Measurements from ENCODE around the gene MYL5.
A peak's percentile ranks its signal among the peaks of the same experiment; 100 is the strongest.
"Not testable (repeated sequence)": the region's sequence is repeated elsewhere in the genome, so short reads cannot be mapped to it uniquely, and the experiment has no call there.

Gene MYL5

DNA sequence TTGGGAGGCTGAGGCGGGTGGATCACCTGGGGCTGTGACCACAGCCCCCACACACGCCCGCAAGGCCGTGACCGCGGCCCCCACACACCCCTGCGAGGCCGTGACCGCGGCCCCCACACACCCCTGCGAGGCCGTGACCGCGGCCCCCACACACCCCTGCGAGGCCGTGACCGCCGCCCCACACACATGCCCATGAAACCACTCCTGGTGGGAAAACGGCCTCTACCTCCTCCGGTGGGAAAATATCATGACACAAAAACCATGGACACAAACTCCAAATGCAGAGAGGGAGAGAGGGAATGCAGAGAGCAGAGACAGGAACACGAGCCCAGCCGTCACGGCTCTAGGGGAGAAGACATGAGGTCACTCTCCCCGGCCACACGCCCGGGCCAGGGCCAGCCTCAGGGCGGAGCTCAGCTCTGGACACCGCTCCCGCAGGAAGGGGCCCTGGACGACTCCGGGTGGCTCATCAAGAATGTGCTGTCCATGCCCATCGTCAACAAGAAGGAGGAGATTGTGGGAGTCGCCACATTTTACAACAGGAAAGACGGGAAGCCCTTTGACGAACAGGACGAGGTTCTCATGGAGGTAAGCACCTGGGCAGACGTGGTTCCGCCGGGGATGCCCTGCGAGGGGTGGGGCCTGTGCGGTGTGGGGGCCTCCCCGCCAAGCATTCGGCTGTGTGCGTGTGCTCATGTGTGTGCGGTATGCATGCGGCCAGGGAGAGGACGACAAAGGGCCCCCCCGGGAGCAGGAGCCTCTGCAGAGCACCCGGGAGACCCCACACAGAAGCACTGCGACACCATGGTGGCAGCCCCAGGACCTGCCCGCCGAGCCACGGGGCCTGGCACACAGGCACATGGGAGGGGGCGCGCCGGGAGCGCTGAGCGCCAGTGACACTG is 17.7 kb upstream of the MYL5 start:
- no peak for DNase-seq (ENCODE audit: low spot score)

DNA sequence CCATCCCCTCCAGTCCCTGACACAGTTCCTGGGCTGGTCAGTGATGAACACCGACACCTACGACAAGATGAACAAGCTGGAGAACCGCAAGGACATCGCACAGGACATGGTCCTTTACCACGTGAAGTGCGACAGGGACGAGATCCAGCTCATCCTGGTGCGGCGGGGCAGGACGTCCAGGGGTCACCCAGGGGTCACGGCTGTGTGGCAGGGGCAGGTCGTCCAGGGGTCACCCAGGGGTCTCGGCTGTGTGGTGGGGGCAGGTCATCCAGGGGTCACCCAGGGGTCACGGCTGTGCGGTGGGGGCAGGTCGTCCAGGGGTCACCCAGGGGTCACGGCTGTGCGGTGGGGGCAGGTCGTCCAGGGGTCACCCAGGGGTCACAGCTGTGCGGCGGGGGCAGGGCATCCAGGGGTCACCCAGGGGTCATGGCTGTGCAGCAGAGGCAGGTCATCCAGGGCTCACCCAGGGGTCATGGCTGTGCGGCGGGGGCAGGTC is 17.0 kb upstream of the MYL5 start:
- no peak for DNase-seq (ENCODE audit: low spot score)

DNA sequence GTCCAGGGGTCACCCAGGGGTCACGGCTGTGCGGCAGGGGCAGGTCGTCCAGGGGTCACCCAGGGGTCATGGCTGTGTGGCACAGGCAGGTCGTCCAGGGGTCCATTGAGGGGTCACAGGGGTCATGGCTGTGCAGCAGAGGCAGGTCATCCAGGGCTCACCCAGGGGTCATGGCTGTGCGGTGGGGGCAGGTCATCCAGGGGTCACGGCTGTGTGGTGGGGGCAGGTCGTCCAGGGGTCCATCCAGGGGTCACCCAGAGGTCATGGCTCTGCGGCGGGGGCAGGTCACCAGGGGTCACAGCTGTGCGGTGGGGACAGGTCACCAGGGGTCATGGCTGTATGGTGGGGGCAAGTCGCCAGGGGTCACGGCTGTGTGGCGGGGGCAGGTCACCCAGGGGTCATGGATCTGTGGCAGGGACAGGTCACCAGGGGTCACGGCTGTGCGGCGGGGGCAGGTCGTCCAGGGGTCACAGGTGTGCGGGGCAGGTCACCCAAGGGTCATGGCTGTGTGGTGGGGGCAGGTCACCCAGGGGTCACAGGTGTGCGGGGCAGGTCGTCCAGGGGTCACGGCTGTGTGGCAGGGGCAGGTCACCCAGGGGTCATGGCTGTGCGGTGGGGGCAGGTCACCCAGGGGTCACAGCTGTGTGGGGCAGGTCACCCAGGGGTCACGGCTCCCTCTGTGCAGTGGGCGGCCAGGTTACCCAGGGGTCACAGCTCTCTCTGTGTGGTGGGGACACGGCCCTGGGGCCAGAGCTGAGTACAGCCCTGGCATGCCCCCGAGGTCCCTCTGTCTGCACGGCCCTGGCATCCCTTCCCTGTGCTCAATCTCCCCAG is 16.3 kb upstream of the MYL5 start:
- DNase-seq (ENCODE audit: low spot score), result no peak

DNA sequence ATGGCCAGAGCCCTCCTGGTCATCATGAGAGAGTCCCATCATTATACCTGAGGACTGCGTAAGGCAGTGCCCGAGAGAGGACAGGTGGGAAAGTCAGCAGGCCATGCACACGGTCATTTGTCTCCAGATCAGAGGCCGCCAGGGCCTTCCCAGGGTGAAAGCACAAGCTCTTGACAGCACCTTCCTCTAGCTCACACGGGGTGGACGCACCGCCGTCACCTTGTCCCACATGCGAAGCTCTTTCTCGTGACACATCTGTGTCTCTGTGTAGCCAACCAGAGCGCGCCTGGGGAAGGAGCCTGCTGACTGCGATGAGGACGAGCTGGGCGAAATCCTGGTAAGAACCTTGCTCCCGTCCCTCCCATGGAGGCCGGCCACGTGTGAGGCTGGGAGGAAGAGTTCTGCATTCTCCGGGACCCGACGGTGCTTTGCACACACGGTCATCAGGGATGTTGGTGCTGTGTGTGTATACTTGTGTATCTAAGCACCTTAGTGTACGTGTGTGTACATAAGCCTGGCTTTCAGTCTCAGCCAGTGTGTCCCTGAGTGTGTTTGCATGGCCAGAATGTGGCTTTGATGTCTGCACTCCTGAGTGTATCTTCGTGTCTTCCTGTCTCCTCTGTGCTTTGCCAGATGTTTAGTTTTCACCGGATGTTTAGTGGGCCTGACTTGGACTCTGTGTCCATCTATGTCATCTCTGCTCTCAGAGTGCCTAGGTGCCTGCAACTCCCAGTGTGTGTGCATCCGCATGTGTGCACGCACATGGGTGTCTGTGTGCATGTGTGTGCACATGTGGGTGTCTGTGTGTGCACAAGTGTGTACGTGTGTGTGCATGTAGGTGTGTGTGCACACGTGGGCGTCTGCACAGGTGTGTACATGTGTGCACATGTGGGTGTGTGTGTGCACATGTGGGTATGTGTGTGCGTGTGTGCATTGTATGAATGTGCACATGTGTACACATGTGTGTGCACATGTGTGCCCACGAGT is 15.4 kb upstream of the MYL5 start:
- no peak for DNase-seq (ENCODE audit: low spot score)

DNA sequence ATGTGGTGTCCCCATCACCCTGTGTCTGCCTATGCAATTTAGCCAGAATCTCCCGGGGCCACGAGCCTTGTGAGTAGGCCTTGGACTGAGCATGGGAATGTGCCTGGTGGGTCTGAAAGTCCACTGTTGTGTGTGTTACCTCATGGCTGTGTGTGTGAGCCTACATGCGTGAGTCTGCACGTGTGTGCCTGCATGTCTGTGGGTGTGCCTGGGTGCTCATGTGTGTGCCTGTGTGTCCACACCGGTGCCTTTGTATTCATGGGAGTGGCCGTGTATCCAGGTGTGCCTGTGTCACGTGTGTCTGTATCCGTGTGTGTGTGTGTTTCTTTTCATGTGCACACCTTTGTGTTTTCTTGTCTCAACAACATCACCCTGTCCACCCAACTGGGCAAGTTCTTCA is 14.5 kb upstream of the MYL5 start:
- DNase-seq (ENCODE audit: low spot score), result no peak

DNA sequence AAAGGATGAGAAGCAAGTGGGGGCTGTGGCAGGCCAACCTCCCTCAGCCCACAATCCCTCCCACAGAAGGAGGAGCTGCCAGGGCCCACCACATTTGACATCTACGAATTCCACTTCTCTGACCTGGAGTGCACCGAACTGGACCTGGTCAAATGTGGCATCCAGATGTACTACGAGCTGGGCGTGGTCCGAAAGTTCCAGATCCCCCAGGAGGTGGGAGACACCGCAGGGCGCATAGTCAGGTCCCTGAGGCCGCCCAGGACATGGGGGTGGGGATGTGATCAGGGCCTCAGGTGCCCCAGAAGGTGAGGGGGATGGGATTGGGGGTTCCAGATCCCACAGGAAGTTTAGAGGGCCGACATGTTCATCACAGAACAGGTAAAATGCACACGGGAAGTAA is 13.9 kb upstream of the MYL5 start:
- no peak for DNase-seq (ENCODE audit: low spot score)

DNA sequence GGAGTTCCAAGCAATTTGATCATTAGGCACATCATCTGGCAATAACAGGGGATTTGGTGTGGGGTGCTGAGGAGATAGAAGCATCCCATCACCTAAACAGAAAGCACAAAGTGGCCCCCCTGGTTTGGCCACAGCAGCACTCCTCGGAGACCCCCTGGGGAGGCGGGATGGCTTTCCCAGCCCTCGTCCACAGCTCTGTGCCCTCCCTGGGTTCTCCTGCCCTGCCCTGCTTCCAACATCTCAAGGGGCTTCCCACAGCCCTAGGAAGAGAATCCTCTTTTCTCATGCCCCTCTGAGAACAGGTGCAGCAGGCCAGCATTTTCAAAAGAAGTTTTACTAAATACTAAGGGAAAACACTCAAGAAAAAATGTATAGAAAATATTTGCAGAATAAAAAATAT is 13.1 kb upstream of the MYL5 start:
- DNase-seq (ENCODE audit: low spot score), result no peak

DNA sequence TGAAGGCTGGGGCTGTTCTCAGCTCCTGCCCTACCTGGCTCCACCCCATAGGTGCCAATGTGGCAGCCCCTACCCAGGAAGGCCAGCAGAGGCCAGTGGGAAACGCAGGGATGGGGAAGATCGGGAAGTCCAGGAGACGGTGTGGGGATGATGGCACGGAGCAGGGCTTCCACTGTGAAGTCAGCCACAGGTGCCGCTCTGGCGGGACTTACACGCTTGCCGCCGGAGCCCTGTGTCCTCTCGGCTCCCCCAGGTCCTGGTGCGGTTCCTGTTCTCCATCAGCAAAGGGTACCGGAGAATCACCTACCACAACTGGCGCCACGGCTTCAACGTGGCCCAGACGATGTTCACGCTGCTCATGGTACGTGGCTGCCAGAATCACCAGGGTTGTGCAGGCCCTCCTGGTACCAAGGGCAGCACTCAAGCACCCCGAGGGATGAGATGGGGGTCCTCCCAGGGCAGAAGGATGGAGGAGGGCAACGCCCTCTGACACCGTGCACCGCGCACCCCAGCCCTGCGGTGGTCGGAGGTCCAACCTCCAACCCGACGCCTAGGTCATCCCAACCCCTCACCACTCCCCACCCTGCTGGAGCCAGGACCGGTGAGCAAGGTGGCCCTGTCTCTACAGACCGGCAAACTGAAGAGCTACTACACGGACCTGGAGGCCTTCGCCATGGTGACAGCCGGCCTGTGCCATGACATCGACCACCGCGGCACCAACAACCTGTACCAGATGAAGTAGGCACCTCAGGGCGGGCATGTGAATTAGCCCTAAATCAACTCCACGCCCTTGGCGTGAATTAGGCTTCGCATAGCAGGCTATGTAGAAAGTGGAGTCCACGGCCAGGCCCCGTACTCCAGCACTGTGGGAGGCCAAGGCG is 12.2 kb upstream of the MYL5 start:
- no peak for DNase-seq (ENCODE audit: low spot score)

DNA sequence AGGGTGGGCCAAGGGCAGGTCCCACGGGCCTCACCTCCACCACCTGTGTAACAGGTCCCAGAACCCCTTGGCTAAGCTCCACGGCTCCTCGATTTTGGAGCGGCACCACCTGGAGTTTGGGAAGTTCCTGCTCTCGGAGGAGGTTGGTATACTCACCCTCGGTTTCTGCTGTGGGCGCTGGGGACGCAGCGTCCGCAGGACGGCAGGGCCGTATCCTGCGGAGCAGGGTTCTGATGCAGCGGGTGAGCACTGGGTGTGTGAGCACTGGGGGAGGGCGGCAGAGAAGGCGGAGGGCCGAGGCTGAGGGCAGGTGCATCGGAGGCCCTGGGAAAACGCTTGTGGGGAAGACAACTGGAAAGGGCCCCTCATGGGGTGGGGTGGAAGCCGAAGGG is 11.3 kb upstream of the MYL5 start:
- no peak for DNase-seq (ENCODE audit: low spot score)

DNA sequence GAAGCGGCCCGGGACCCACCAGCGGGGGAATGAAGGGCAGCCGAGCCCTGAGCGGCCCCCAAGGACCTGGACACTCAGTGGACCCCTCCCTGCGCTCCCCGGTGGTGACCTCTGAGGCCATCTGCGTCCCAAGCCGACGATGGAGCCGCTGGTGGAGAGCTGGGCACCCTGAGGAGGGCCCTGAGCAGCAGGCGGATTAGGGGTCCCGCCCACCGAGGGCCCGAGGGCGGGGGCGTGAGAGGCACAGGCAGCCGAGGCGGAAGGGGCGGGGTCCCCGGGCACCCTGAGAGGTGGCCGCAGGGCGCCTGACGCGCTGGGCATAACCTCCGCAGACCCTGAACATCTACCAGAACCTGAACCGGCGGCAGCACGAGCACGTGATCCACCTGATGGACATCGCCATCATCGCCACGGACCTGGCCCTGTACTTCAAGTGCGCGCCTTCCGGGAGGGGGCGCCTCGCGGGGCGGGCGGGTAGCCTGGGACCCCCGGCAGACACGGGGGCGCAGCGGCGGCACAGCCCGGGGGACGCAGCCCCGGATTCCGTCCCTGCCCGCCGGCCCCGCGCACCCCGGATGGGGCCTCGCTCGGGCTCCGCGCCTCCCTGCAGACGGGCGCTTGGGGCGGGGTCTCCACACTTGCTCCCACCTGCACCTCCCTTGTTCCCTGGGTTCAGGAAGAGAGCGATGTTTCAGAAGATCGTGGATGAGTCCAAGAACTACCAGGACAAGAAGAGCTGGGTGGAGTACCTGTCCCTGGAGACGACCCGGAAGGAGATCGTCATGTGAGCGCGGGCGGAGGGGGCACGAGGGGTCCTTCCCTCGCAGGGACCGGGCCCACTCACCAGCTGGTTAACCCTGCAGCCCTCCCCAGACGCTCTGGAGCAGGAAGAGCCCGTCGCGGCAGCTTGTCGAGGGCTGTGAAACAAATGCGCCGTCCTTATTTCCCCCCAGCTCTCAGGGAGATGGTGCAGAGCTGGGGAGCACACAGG is 10.6 kb upstream of the MYL5 start:
- DNase-seq (ENCODE audit: low spot score), result no peak

DNA sequence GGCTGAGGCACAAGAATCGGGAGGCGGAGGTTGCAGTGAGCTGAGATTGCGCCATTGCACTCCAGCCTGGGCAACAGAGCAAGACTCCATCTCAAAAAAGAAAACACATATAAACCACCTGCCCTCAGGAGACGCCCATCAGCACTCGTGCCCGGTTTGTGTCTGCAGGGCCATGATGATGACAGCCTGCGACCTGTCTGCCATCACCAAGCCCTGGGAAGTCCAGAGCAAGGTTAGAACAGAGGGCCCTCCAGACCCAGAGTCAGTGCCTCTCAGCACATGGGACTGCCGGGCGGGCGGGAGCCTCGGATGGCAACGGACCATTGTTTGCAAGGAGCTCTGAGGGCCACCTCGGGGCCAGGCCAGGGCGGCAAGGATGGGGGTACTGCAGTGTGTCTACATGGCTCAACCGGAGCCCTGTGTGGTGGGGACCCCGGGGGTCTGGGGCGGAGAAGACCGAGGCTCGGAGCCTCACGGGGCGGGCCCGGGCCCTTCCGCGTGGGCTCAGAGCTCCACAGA is 9.6 kb upstream of the MYL5 start:
- DNase-seq (ENCODE audit: low spot score), result no peak

DNA sequence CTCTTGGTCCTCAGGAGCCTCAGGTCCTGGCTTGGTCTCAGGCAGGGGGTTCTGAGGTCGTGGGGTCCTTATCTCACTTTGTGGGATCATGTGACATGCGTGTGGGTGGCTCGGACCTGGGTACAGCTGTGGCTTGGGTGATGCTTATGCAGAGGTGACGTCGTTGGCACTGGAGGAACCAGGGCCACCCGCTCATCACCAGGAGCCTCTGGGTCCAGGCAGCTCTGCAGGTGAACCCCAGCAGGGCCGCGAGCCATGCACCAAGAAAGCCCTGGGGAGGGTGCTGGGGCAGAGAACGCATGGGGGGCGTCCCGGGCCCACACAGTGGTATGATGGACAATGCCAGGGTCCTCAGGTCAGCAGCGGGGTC is 9.0 kb upstream of the MYL5 start:
- no peak for DNase-seq (ENCODE audit: low spot score)

DNA sequence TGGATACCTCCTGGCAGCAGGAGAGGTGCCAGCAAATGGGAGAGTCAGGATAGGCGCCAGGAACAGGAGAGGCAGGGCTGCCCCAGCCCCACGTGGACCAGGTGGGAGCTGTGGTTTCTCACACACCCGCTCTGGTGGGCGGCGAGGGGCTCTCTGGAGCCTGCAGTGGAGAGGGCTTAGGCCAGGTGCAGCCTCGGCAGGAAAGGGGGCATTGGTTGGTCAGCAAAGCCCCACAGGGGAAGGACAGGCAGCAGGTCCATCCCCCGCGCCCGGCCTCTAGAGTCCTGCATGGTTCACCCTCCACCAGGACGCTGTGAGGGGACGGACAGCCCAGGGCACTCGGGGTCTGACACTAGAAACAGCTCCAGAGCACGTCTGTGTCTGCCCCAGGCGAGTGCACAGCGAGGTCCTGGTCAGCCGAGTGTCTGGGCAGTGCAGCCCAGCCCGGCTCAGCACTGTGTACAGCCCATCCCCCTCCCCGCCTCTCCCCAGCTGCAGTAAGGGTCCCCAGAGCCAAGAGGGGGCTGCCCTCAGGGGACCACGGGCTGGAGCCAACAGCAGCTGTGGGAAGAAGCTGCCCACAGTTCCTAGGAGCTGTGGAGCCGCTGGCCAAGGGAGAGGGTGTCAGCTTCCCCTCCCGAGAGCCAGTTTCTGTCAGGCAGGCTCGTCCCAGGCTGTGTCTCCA is 8.4 kb upstream of the MYL5 start:
- DNase-seq (ENCODE audit: low spot score), result peak; percentile 64

DNA sequence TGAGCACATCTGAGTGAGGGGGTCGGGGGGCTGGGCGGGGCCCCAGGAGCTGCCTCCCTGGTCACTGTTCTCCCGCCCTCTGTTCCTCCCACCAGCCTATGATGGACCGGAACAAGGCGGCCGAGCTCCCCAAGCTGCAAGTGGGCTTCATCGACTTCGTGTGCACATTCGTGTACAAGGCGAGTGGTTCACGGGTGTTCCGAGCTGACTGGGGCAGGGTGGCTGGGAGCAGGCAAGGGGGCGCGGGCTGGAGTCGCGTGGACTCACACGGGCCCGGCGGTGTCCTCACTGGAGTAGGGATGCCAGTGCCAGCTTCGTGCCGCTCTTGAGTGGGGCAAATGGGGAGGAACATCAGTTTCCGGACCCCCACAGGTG is 7.9 kb upstream of the MYL5 start:
- DNase-seq (ENCODE audit: low spot score), result no peak

DNA sequence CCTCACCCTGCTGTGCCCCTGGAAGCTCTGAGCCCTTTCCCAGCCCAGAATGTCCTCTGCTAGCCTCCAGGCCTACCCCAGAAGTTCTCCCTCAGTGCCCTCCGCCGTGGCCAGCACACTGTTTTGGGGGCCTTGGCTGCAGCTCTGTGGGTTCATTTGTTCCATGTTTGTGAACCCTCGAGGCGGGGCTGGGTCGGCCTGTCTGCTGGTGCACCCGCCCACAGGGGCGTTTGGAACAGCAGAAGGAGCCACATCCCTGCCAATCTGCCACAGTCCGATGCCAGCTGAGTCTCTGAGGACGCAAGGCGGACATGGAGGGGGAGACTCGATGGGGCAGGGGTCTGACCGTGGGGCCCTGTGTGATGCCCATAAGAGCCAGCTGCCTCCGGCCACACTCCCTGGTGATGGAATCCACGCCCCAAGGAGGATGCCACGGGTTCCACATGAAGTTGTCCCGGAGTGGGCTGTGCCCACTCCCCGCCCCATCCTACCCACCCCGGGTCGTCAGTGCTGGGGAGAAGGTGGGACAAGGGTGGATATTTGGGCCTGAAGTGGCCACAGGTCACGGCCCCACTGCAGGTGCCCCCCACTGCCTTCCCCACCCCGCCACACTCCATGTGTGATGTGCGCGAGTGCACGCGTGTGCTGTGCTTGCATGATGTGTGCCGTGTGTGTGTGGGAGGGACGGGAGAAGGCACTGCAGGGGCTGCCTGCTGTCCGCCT is 7.4 kb upstream of the MYL5 start:
- DNase-seq (ENCODE audit: low spot score), result no peak

DNA sequence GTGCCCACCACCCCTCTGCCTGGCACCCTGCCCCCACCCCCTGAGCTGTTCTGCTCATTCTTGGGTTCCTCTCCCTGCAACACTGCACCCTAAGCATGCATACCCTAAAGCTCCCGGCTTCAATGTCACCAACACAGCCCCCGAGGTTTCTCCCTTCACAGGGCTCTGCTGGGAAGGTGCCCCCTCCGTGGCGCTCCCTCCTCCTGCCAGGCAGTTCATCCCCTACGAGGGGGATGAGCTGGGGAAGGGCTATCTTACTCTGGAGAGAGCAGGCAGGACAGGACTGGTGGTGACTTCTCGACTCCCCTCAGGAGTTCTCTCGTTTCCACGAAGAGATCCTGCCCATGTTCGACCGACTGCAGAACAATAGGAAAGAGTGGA is 6.8 kb upstream of the MYL5 start:
- no peak for DNase-seq (ENCODE audit: low spot score)

DNA sequence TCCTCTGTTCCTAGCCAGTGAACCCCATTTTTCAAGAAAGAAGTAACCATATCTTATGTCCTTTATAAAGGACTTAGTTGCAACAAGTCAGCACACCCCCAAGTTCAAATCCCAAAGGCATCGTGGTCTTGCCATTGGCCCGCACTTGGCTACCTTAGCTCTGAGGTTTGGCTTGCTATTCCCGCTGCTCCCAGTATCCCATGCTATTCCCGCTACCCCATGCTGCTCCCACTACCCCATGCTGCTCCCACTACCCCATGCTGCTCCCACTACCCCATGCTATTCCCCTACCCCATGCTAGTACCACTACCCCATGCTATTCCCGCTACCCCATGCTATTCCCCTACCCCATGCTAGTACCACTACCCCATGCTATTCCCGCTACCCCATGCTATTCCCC is 6.1 kb upstream of the MYL5 start:
- DNase-seq (ENCODE audit: low spot score), result not testable (repeated sequence)

All from globus pallidus (tissue), 1 donor.